Measurements from ENCODE around the gene ABHD6.
"Not testable (repeated sequence)": the region's sequence is repeated elsewhere in the genome, so short reads cannot be mapped to it uniquely, and the experiment has no call there.

ABHD6 gene

GRCh38 chr3:58324391-58325390, 87.1 kb downstream of the ABHD6 start:
- DNase-seq: no peak

- no peak for DNase-seq
These were observed 88.0 kb downstream of the ABHD6 start for GRCh38 chr3:58325525-58325992.

GRCh38 chr3:58326267-58326900, 88.8 kb downstream of the ABHD6 start:
- DNase-seq: peak; percentile 61

- no peak for DNase-seq
These were observed 91.7 kb downstream of the ABHD6 start for GRCh38 chr3:58329150-58329921.

GRCh38 chr3:58329922-58330413, 92.4 kb downstream of the ABHD6 start:
- no peak for DNase-seq

GRCh38 chr3:58331593-58332152, 94.1 kb downstream of the ABHD6 start:
- DNase-seq: no peak

- peak; percentile 93 for DNase-seq
These were observed 95.1 kb downstream of the ABHD6 start, which contains the start of gene PXK for GRCh38 chr3:58332575-58333188. Gene PXK (plus strand): TSS chr3:58332892. CDS start chr3:58332989, 97 bp downstream.

GRCh38 chr3:58333206-58334012, 95.8 kb downstream of the ABHD6 start:
- DNase-seq: peak; percentile 65

- no peak for DNase-seq
These were observed 96.4 kb downstream of the ABHD6 start for GRCh38 chr3:58334013-58334321.

GRCh38 chr3:58334506-58334884, 96.9 kb downstream of the ABHD6 start:
- DNase-seq: no peak

- no peak for DNase-seq
These were observed 98.0 kb downstream of the ABHD6 start for GRCh38 chr3:58335652-58335947.

- no peak for DNase-seq
These were observed 98.7 kb downstream of the ABHD6 start for GRCh38 chr3:58336135-58336882.

GRCh38 chr3:58337190-58337589, 99.6 kb downstream of the ABHD6 start:
- DNase-seq: no peak

GRCh38 chr3:58339146-58339545, 101.6 kb downstream of the ABHD6 start:
- DNase-seq: not testable (repeated sequence)

- DNase-seq: no peak
These were observed 103.1 kb downstream of the ABHD6 start for GRCh38 chr3:58340594-58341244.

GRCh38 chr3:58341376-58341775, 103.8 kb downstream of the ABHD6 start:
- no peak for DNase-seq

- no peak for DNase-seq
These were observed 105.1 kb downstream of the ABHD6 start for GRCh38 chr3:58342676-58343075.

Data from eye (tissue), 1 donor.